GM12878 (cell line): ENCODE measurements around the gene GALC.

Source experiments
- CREB1 ChIP-seq: IDR thresholded peaks from 2 replicates; pipeline ENCODE4 v1.6.1; 2012; ENCODE audit warnings: low read depth, mild to moderate bottlenecking, inconsistent platforms
- CTCF ChIP-seq, 3 experiments: IDR thresholded peaks in 2 of 3; conservative IDR thresholded peaks in 1 of 3; 2 replicates each; pipeline ENCODE4 v1.5.1; 2011; ENCODE audit warnings: low read depth in 3 of 3, low read length in 3 of 3, mild to moderate bottlenecking in 3 of 3, control low read depth in 2 of 3, moderate library complexity in 2 of 3, inconsistent platforms in 1 of 3, mixed read lengths in 1 of 3; ENCODE audit not compliant: control insufficient read depth in 2 of 3, insufficient read depth in 1 of 3; ENCODE audit errors: extremely low read depth in 1 of 3
- EZH2 ChIP-seq: IDR thresholded peaks from 2 replicates; pipeline ENCODE4 v1.6.1; 2012; ENCODE audit warnings: low read depth, mild to moderate bottlenecking, control low read depth, inconsistent platforms, low read length, borderline replicate concordance; ENCODE audit not compliant: control insufficient read depth
- FOS ChIP-seq: IDR thresholded peaks from 3 replicates; pipeline ENCODE4 v1.6.1; 2011; ENCODE audit warnings: borderline replicate concordance; ENCODE audit not compliant: insufficient read length; ENCODE audit errors: extremely low read depth
- HDAC2 ChIP-seq: fragments of 200-600 bp; sonication (generic); IDR thresholded peaks from 2 replicates; pipeline ENCODE4 v1.6.1; 2017
- JUNB ChIP-seq: IDR thresholded peaks from 2 replicates; pipeline ENCODE4 v1.6.1; 2016; ENCODE audit warnings: antibody characterized with exemption, mild to moderate bottlenecking
- KAT2A ChIP-seq: conservative IDR thresholded peaks from 2 replicates; pipeline ENCODE4 v1.6.1; 2011; ENCODE audit warnings: low read depth, low read length; ENCODE audit not compliant: control insufficient read depth
- MAX ChIP-seq: IDR thresholded peaks from 2 replicates; pipeline ENCODE4 v1.6.1; 2012; ENCODE audit warnings: low read depth, low read length, improper control_type of control experiment
- NBN ChIP-seq: fragments of 450-650 bp; IDR thresholded peaks from 2 replicates; pipeline ENCODE4 v1.6.1; 2016
- RFX5 ChIP-seq: IDR thresholded peaks from 2 replicates; pipeline ENCODE4 v1.6.1; 2011; ENCODE audit warnings: low read depth, low read length, improper control_type of control experiment
- TAF1 ChIP-seq: IDR thresholded peaks from 2 replicates; pipeline ENCODE4 v1.6.1; 2011; ENCODE audit warnings: mild to moderate bottlenecking, low read depth, low read length, borderline replicate concordance
- TARDBP ChIP-seq: IDR thresholded peaks from 2 replicates; pipeline ENCODE4 v1.6.1; 2016; ENCODE audit warnings: borderline replicate concordance
- ZNF24 ChIP-seq: fragments of 450-650 bp; IDR thresholded peaks from 2 replicates; pipeline ENCODE4 v1.6.1; 2017; ENCODE audit warnings: antibody characterized with exemption, mild to moderate bottlenecking
- TF ChIP-seq, protein P1 (sequence below): IDR thresholded peaks from 2 replicates; pipeline ENCODE4 v1.6.1; 2012; ENCODE audit warnings: low read length, inconsistent platforms

DNA sequence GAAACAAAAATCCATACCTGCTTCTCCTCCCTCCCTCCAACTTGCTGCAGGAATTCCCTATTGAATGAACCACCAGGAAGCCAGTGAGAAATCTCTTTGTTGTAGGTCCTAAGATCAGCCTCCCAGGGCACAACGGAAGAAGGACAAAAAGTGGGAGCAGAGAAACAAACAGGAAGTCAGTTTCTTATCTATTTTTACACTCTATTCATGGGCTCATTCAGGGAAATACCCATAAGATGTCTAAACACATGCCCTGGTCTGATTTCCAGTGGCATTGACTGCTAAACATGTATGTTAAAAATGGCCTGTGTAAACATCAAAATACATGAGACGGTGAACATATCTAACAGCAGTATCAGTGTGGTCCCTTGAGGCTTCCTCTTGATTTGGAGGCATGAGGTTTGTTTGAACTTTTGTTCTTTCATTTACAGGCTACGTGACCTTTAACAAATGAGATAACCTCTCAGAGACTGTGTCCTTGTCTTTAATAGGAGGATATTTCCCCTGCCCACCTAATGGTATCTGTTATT lies 30.7 kb upstream of the GALC start:
- TF ChIP-seq NBN (no peak), CTCF (IDR thresholded peaks at IDR 0.05 in 2 of 3, conservative IDR thresholded peaks at IDR 0.05 in 1 of 3; ENCODE audit: control insufficient read depth in 2 of 3, extremely low read depth in 1 of 3, insufficient read depth in 1 of 3, low read depth in 3 of 3, low read length in 3 of 3) (no peak), KAT2A (no peak), ZNF24 (no peak), TARDBP (no peak), HDAC2 (no peak), EZH2 (no peak), RFX5 (no peak), FOS (no peak), MAX (no peak), TAF1 (no peak), JUNB (no peak), CREB1 (no peak)
- TF ChIP-seq, protein P1, sequence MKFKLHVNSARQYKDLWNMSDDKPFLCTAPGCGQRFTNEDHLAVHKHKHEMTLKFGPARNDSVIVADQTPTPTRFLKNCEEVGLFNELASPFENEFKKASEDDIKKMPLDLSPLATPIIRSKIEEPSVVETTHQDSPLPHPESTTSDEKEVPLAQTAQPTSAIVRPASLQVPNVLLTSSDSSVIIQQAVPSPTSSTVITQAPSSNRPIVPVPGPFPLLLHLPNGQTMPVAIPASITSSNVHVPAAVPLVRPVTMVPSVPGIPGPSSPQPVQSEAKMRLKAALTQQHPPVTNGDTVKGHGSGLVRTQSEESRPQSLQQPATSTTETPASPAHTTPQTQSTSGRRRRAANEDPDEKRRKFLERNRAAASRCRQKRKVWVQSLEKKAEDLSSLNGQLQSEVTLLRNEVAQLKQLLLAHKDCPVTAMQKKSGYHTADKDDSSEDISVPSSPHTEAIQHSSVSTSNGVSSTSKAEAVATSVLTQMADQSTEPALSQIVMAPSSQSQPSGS = no peak
